C1 segment of cervical spinal cord (tissue), 14 donors: ENCODE measurements around the gene GAL.
"Not testable (repeated sequence)": the region's sequence is repeated elsewhere in the genome, so short reads cannot be mapped to it uniquely, and the experiment has no call there.

Experiments
- DNase-seq, 14 donors: peaks; one replicate each; lab custom pipeline; 2025; lab: John Stamatoyannopoulos, UW

Gene GAL

GRCh38 chr11:68684385-68685356 lies at the start of gene GAL:
Gene GAL (plus strand): TSS chr11:68684544. CDS start chr11:68684924, 380 bp downstream.
- DNase-seq = no peak

- not testable (repeated sequence) for DNase-seq
Observed at GRCh38 chr11:68634606-68635005, 49.7 kb upstream of the GAL start.

GRCh38 chr11:68635172-68635571 lies 49.2 kb upstream of the GAL start:
- not testable (repeated sequence) for DNase-seq

- not testable (repeated sequence) for DNase-seq
Observed at GRCh38 chr11:68635883-68636282, 48.5 kb upstream of the GAL start.

- DNase-seq = not testable (repeated sequence)
Observed at GRCh38 chr11:68639322-68639721, 45.0 kb upstream of the GAL start.

- no peak for DNase-seq
Observed at GRCh38 chr11:68641880-68642279, 42.5 kb upstream of the GAL start.

DNA sequence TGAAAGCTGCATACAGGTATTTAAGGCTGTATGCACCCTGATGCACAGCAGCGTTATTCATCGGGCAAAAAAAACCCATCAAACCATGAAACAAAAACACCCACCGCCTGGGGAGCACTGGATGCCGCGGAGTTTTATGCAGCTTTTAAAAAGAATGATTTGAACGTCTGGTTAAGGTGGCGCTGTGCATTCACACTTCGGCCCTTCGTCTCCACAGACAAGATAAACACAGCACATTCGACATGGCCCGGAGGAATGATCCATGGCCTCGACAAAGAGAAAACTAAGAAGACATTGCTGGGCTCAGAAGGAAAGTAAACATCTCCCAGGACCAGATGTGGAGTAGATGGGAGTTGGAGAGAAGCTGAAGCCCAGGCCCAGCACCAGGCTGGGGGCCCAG lies 40.8 kb upstream of the GAL start:
- no peak for DNase-seq

DNA sequence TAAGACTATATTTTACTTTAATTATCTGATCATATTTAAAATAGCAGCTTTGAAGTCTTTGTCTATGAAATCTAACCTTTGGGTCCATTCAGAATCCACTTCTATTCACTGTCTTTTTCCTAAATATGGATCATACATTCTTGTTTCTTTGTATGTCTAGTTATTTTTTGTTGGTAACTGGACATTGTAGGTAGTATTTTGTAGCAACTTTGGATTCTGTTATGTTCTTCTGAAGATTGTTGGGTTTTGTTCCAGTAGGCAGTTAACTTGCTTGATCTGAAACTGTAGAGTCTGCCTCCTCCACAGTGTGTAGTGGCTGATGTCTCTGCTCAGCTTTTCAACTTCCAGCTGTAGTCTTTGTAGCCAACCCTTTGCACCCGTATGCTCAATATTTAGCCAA lies 37.5 kb upstream of the GAL start:
- no peak for DNase-seq

DNA sequence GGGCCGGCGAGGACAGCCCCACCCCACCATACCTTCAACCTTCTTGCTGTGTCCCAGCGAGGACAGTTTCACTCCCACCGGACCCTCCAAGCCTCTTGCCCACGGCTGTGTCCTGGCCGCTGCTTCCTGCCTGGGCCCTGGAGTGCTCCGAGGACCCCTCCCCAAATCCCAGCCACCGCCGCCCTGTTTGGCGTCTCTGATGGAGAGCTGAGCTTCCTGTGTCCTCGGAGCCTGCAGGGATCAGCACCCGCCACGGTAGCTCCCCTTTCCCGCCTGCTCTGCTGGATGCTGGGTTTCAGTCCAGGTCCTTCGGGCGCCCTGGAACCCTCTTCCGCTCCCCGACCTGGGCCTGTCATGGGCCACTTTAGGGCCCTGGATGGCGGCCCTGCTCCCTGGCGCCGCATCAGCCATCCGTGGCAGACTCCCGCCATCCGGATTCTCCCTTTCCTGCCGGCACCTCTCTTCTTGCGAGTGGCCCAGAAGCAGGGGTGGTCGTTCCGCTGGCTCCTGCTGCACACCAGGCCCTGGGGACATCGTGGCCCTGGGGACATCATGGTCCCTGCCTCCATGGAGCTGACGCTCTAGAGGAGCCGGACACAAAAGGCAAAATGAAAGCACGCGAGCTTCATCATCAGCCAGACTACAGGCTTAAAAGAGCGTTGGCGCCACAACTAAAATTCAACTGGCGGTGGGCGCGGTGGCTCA lies 34.3 kb upstream of the GAL start:
- DNase-seq = no peak

DNA sequence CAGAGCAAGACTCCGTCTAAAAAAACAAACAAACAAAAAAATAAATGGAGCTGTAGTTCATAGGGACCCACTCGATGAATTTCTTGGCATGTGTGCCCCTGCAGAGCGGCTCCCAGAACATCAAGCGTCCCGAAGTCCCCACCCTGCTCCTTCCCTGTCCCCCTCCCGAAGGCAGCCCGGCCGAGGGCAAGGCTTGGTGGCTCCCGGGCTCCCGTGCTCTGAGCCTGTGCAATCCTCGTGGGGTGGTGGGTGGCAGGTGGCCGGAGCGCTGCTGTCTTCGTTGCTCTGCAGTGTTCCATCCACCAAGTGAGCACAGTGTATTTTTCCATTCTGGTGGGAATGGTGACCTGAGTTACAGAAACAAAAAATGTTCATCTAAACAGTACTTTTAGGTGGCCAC lies 33.5 kb upstream of the GAL start:
- no peak for DNase-seq

GRCh38 chr11:68651208-68651984 lies 32.9 kb upstream of the GAL start:
- no peak for DNase-seq

DNA sequence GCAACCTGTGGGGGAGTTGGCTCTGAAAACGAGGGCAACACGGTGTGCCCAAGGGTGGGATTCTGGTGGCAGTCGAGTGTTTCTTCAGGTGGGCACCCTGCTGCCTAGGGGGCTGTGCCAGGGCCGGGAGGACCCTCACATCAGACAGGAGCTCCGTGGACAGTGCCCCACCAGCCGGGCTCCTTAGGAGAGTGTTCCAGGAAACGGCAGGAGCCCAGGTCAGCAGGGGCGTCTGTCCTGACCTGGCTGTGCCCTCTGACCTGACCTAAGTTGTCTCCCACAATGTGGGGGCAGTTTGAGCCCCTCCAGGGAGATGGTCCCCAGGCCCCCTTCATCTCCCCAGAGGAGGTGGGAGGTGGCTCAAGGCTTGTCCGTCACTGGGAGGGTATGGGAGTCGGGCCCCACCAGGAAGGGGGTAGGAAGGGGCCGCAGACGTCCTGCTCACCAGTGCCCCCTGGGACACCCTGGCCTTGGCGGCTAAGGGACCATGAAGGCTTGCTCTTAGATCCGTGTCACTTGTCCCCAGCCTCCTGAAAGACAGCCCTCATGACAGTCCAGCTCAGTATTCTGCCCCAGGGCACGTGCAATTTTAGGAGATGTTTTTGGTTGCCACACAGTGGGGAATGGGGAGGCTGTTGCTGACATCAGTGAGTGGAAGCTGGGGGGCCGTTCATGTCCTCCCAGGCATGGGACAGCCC lies 32.2 kb upstream of the GAL start:
- DNase-seq = no peak

DNA sequence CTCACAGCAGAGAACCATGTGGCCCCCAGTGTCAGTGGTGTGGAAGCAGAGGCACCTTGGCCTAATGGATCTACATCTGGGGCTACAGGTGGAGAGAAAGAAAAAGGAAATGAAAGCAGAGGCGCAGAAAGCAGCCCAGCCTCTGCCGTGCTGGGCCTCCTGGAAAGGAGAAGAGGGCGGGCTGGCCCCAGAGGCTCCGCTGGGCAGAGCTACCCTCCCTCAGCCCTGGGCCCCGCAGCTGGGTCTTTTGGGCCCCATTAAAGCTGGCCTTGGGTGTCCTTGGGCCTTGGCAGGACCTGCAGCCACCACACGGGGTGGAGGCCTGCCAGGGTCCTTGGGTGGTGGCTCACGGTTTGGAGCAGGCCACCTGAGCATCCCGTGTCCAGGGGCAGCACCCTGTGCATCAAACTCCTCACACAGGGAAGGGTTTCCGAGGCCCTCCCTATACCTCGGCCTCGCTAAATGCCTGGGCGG lies 31.6 kb upstream of the GAL start:
- DNase-seq = no peak

- DNase-seq = no peak
Observed at GRCh38 chr11:68653486-68654430, 30.6 kb upstream of the GAL start.

- DNase-seq = no peak
Observed at GRCh38 chr11:68654978-68655377, 29.4 kb upstream of the GAL start.

DNA sequence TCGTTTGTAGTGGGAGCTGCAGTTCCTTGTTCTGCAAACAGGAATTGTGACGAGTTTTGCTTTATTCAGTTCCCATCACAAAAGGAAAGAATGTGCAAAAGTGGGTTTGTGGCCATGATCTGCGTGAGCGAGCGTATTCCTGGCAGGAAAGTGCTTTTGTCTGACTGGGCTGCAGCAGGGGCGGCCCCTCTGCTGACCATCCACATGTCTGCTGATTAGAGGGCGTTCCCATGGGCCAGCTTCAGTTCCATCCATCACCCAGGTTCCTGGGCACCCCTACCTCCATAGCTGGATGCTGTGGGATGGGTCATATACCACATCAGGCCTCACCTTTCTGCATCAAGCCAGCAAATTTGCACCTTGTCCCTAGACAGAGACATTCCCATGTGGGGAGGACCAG lies 28.9 kb upstream of the GAL start:
- no peak for DNase-seq

DNA sequence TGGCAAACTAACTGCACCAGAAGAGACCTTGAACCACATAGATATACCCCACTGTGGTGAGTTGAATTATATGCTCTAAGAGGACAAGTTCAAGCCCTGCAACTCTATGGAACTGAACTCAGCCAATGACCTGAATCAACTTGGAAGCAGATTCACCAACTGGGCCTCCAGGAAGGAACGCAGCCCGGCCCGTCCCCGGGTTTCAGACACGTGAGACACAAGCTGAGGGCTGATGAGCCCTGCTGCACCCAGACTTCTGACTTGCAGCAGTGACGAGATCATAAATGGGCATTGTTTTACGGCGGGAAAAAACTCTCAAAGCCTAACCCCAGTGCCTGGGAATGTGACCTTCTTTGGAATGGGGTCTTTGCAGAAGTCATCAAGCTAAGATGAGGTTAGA lies 28.5 kb upstream of the GAL start:
- DNase-seq = no peak

DNA sequence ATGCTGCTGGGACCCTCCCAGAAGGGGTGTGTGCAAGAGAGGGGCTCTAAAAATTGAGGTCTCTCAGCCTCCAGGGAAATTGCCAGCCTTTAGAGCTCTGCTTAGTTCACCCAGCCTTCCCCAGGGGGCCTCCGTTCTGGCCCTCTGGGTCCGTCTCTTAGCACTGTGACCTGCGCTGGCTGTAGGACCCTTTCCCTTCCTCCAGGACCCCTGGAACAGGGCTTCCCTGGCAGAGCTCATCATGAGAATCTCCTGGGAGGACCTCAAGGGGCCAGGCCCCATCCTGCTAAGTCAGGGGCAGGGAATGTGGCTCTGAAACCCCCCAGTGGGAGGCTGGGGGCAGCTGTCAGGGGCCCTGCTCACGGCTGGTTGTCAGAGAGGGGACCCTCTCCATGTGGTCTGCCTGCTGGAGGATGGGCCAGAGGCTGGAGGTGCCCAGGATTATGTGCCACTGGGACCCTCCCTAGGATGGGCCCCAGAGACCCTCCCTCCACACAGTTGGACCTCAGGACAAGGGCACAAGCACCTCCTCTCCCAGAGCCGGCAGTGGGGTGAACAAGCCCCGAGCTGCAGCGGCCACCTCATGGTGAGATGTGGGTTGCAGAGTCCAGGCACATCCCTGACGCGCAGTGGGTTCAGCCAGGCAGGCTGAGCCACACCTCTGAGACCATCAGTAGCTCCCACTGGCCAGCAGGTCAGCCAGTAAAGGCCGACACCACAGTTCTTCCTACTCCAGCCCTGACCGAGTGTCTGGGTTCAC lies 27.1 kb upstream of the GAL start:
- DNase-seq = no peak

DNA sequence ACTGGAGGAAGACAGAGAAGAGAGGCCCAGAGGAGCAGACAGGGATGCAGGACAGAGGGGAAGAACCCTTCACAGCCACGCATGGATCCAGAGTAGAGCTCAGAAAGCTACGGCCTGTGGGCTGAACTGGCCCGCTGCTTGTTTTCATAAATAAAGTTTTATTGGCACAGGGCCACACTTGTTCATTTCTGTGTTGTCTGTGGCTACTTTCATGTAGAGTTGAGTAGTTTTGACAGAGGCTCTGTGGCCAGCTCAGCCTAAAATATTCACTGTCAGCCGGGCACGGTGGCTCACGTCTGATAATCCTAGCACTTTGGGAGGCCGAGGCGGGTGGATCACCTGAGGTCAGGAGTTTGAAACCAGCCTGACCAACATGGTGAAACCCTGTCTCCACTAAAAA lies 26.2 kb upstream of the GAL start:
- DNase-seq = no peak
